DND-41 (cell line): ENCODE results near the gene ADAM33.

ENCODE experiments used
- ATAC-seq: fragments of 200-7000 bp; cut with Tn5 transposase; 3 replicates; pipeline ENCODE4 v1.9.1; 2021; ENCODE audit warnings: low read depth; ENCODE audit not compliant: insufficient read depth
- DNase-seq: peaks from one replicate; pipeline ENCODE4 v3.0.0-alpha.2; 2020
- H2AFZ ChIP-seq: 2 replicates; pipeline ENCODE4 v1.6.0; 2012; ENCODE audit warnings: low read depth, low read length
- H3K27ac ChIP-seq: 2 replicates; pipeline ENCODE4 v1.5.1; 2012; ENCODE audit warnings: low read length, inconsistent platforms
- H3K27me3 ChIP-seq: fragments of 200-600 bp; sonication (generic); 2 replicates; pipeline ENCODE4 v1.6.0; 2012; ENCODE audit warnings: low read length, mild to moderate bottlenecking, inconsistent platforms; ENCODE audit not compliant: insufficient read depth, poor library complexity
- H3K36me3 ChIP-seq: 2 replicates; pipeline ENCODE4 v1.5.1; 2012; ENCODE audit warnings: low read length, inconsistent platforms; ENCODE audit not compliant: insufficient read depth
- H3K4me1 ChIP-seq: 2 replicates; pipeline ENCODE4 v1.5.1; 2012; ENCODE audit warnings: mild to moderate bottlenecking, low read length; ENCODE audit not compliant: insufficient read depth
- H3K4me2 ChIP-seq: 2 replicates; pipeline ENCODE4 v1.6.0; 2012; ENCODE audit warnings: mild to moderate bottlenecking, moderate library complexity, low read length, inconsistent platforms; ENCODE audit not compliant: insufficient read depth
- H3K4me3 ChIP-seq, 2 experiments: fragments of 200-600 bp in 1 of 2; shearing (Covaris generic) in 1 of 2; 2 replicates each; pipeline ENCODE4 v1.5.1; 2012 to 2016; ENCODE audit warnings: inconsistent platforms in 2 of 2, low read length in 2 of 2, mild to moderate bottlenecking in 2 of 2, low read depth in 1 of 2, moderate library complexity in 1 of 2
- H3K79me2 ChIP-seq: 2 replicates; pipeline ENCODE4 v1.6.0; 2012; ENCODE audit warnings: low read length, inconsistent platforms; ENCODE audit not compliant: insufficient read depth
- H3K9ac ChIP-seq: 2 replicates; pipeline ENCODE4 v1.6.0; 2012; ENCODE audit warnings: low read depth, mild to moderate bottlenecking, inconsistent platforms, low read length, moderate library complexity
- H3K9me3 ChIP-seq: 2 replicates; pipeline ENCODE4 v1.5.1; 2012; ENCODE audit warnings: low read length, moderate library complexity, mild to moderate bottlenecking, inconsistent platforms; ENCODE audit not compliant: insufficient read depth, severe bottlenecking
- H4K20me1 ChIP-seq: 2 replicates; pipeline ENCODE4 v1.6.0; 2012; ENCODE audit warnings: low read length; ENCODE audit not compliant: insufficient read depth
- CTCF ChIP-seq: IDR thresholded peaks from 2 replicates; pipeline ENCODE4 v1.5.1; 2012; ENCODE audit warnings: borderline replicate concordance, low read length, moderate library complexity, mild to moderate bottlenecking; ENCODE audit not compliant: poor library complexity, severe bottlenecking; ENCODE audit errors: extremely low read depth
- EZH2 ChIP-seq: IDR thresholded peaks from 3 replicates; pipeline ENCODE4 v1.6.1; 2012; ENCODE audit warnings: borderline replicate concordance, low read depth, mild to moderate bottlenecking, moderate library complexity, low read length, inconsistent platforms; ENCODE audit not compliant: severe bottlenecking

Gene ADAM33

GRCh38 chr20:3653921-3654320 is 27.9 kb downstream of the ADAM33 start:
- no peak for DNase-seq
- Histone ChIP-seq H2AFZ (no peak overlapping the region), H4K20me1 (no peaks in the 10 kb centered on the region), H3K4me3 (no peak overlapping the region), H3K4me1 (no peaks in the 10 kb centered on the region), H3K79me2 (no peaks in the 10 kb centered on the region), H3K36me3 (no peaks in the 10 kb centered on the region), H3K4me2 (no peak overlapping the region), H3K9me3 (no peaks in the 10 kb centered on the region), H3K27ac (no peak overlapping the region), H3K9ac (no peak overlapping the region), H3K27me3 (peaks cover 8% of the 10 kb centered on the region)
- no peak for ATAC-seq
- no peak for TF ChIP-seq CTCF
- no peak for TF ChIP-seq EZH2

- no peaks in the 10 kb centered on the region for H4K20me1 ChIP-seq
- TF ChIP-seq EZH2, result no peak
- no peak for TF ChIP-seq CTCF
- peaks cover 5% of the 10 kb centered on the region for H3K27me3 ChIP-seq
- H3K27ac ChIP-seq, result no peak overlapping the region
- H2AFZ ChIP-seq, result no peak overlapping the region
- H3K4me2 ChIP-seq, result no peak overlapping the region
- DNase-seq, result no peak
- H3K4me3 ChIP-seq, result no peak overlapping the region
- no peaks in the 10 kb centered on the region for H3K9me3 ChIP-seq
- H3K4me1 ChIP-seq, result no peaks in the 10 kb centered on the region
- no peak for ATAC-seq
- no peaks in the 10 kb centered on the region for H3K36me3 ChIP-seq
- no peak overlapping the region for H3K9ac ChIP-seq
- no peaks in the 10 kb centered on the region for H3K79me2 ChIP-seq
Measured at GRCh38 chr20:3652676-3653596, 28.9 kb downstream of the ADAM33 start.

- no peak for DNase-seq
- H3K36me3 ChIP-seq, result no peaks in the 10 kb centered on the region
- peaks cover 1% of the 10 kb centered on the region for H3K27me3 ChIP-seq
- no peaks in the 10 kb centered on the region for H3K9me3 ChIP-seq
- TF ChIP-seq CTCF (no peak), EZH2 (no peak)
- H3K79me2 ChIP-seq, result no peaks in the 10 kb centered on the region
- no peak overlapping the region for H3K27ac ChIP-seq
- no peak for ATAC-seq
- H3K4me1 ChIP-seq, result no peaks in the 10 kb centered on the region
- H2AFZ ChIP-seq, result no peak overlapping the region
- H3K4me2 ChIP-seq, result no peak overlapping the region
- H3K9ac ChIP-seq, result no peak overlapping the region
- no peak overlapping the region for H3K4me3 ChIP-seq
- H4K20me1 ChIP-seq, result no peaks in the 10 kb centered on the region
Measured at GRCh38 chr20:3652221-3652620, 29.6 kb downstream of the ADAM33 start.
